Vagina (tissue), 2 donors: ENCODE data around the gene DSE.

Experiments used
- POLR2A ChIP-seq, 2 donors: fragments of 450-650 bp; IDR thresholded peaks; one replicate each; pipeline ENCODE4 v1.6.1; 2017; ENCODE audit warnings: antibody characterized with exemption in 2 of 2, mild to moderate bottlenecking in 2 of 2, moderate library complexity in 2 of 2
- POLR2AphosphoS5 ChIP-seq, 2 donors: sonication (generic); formaldehyde crosslinking; IDR thresholded peaks; one replicate each; pipeline ENCODE4 v1.9.0; 2017; ENCODE audit warnings: antibody characterized with exemption in 2 of 2, mild to moderate bottlenecking in 2 of 2, low read depth in 1 of 2; ENCODE audit not compliant: insufficient read depth in 1 of 2
- TF ChIP-seq, protein P1 (sequence below), 3 experiments: fragments of 450-650 bp in 2 of 3; fragments of 200-600 bp in 1 of 3; sonication (generic) in 1 of 3; IDR thresholded peaks; one replicate each; pipeline ENCODE4 v1.5.1; 2017 to 2019; ENCODE audit warnings: antibody characterized with exemption in 3 of 3, mild to moderate bottlenecking in 2 of 3, moderate library complexity in 2 of 3

DNA sequence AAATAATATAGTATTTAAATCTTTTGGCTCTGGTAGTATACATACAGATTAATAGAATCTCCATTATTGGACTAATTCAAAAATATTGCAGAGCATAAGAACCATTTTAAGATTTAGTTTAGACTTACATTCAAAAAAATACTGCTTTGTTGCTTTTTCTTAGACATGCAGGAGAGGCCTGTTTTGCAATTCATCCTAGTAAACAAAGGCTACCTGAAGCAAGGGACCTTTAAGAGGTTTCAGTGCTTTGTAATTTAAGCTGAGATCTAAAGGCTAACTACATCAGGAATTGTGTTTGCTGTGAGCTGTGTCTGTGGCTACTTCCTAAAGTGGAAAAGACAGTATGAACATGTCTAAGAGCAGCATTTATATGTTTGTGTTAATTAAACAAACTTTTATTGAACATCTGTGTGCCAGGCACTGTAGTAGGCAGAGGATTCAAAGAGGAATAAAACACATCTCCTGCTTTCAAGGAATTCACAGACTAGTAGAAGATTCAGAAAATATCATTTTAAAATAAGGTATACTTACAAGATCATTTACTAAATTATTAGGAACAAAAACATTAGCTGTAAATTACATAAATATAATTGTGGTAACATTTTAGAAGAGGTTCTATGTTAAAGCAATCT, 61.3 kb downstream of the DSE start:
- TF ChIP-seq, protein P1, sequence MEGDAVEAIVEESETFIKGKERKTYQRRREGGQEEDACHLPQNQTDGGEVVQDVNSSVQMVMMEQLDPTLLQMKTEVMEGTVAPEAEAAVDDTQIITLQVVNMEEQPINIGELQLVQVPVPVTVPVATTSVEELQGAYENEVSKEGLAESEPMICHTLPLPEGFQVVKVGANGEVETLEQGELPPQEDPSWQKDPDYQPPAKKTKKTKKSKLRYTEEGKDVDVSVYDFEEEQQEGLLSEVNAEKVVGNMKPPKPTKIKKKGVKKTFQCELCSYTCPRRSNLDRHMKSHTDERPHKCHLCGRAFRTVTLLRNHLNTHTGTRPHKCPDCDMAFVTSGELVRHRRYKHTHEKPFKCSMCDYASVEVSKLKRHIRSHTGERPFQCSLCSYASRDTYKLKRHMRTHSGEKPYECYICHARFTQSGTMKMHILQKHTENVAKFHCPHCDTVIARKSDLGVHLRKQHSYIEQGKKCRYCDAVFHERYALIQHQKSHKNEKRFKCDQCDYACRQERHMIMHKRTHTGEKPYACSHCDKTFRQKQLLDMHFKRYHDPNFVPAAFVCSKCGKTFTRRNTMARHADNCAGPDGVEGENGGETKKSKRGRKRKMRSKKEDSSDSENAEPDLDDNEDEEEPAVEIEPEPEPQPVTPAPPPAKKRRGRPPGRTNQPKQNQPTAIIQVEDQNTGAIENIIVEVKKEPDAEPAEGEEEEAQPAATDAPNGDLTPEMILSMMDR (IDR thresholded peaks at IDR 0.05): no peak
- TF ChIP-seq POLR2A (IDR thresholded peaks at IDR 0.05) (no peak), POLR2AphosphoS5 (IDR thresholded peaks at IDR 0.05; ENCODE audit: insufficient read depth in 1 of 2, low read depth in 1 of 2) (no peak)
